Tibial artery (tissue), 4 donors: Measurements from ENCODE around the gene TSPAN18.

Experiments
- DNase-seq, 2 donors: peaks; one replicate each; pipeline ENCODE4 v3.0.0-alpha.2; 2019
- H3K27ac ChIP-seq, 2 donors: fragments of 200-600 bp; sonication (generic) in 1 of 2; 1 replicate in 1 of 2; 2 replicates in 1 of 2; pipeline ENCODE4 v1.5.1; 2018 to 2019; ENCODE audit warnings: mild to moderate bottlenecking in 1 of 2
- H3K27me3 ChIP-seq, 2 donors: fragments of 200-600 bp; sonication (generic) in 1 of 2; one replicate each; pipeline versions ENCODE4 v1.5.1 to v1.6.0; 2016 to 2019
- H3K36me3 ChIP-seq, 3 donors: fragments of 200-600 bp; sonication (generic) in 2 of 3; one replicate each; pipeline ENCODE4 v1.5.1; 2016 to 2019; ENCODE audit warnings: mild to moderate bottlenecking in 2 of 3
- H3K4me1 ChIP-seq, 4 donors: fragments of 200-600 bp; sonication (generic) in 2 of 4; 1 replicate in 3 of 4; 2 replicates in 1 of 4; pipeline ENCODE4 v1.5.1; 2016 to 2019
- H3K4me3 ChIP-seq, 2 donors: fragments of 200-600 bp; sonication (generic) in 1 of 2; 1 replicate in 1 of 2; 2 replicates in 1 of 2; pipeline ENCODE4 v1.5.1; 2018 to 2019; ENCODE audit warnings: mild to moderate bottlenecking in 2 of 2
- H3K9me3 ChIP-seq, 3 donors: fragments of 200-600 bp; sonication (generic) in 1 of 3; one replicate each; pipeline ENCODE4 v1.5.1; 2016 to 2019
- intact Hi-C: fragments of 100-400 bp; cut with DNase I; formaldehyde crosslinking; loops from one replicate; pipeline ENCODE4 v1.15.0; 2023; ENCODE audit warnings: low total_unique reads
- TF ChIP-seq, protein P1 (sequence below), 2 experiments: fragments of 200-600 bp in 1 of 2; fragments of 450-650 bp in 1 of 2; IDR thresholded peaks; one replicate each; pipeline ENCODE4 v1.5.1; 2017 to 2019; ENCODE audit warnings: antibody characterized with exemption in 2 of 2, mild to moderate bottlenecking in 1 of 2, moderate library complexity in 1 of 2

Gene TSPAN18

DNA sequence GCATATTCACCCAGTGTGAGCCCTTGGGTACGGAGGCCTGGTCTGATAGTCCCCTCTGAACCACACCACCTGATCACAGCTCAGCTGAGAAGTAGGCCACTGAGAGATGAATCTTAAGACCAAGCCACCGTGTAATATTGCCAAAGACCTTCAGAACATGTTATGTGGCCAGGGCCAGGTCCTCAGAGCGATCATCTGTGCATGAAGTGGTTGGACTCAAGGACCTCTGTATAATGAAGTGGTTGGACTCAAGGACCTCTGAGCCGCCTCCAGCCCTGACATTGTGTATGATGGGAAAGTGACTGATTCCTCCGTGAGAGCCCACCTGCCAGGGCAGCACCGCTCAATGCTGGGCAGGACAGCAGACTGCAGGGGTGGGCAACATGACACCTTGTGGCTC, 153.7 kb downstream of the TSPAN18 start:
- Histone ChIP-seq H3K4me3 (no peak overlapping the region), H3K4me1 (no peaks in the 10 kb centered on the region), H3K27me3 (no peaks in the 10 kb centered on the region), H3K9me3 (no peaks in the 10 kb centered on the region), H3K27ac (no peak overlapping the region), H3K36me3 (no peaks in the 10 kb centered on the region)
- TF ChIP-seq, protein P1, sequence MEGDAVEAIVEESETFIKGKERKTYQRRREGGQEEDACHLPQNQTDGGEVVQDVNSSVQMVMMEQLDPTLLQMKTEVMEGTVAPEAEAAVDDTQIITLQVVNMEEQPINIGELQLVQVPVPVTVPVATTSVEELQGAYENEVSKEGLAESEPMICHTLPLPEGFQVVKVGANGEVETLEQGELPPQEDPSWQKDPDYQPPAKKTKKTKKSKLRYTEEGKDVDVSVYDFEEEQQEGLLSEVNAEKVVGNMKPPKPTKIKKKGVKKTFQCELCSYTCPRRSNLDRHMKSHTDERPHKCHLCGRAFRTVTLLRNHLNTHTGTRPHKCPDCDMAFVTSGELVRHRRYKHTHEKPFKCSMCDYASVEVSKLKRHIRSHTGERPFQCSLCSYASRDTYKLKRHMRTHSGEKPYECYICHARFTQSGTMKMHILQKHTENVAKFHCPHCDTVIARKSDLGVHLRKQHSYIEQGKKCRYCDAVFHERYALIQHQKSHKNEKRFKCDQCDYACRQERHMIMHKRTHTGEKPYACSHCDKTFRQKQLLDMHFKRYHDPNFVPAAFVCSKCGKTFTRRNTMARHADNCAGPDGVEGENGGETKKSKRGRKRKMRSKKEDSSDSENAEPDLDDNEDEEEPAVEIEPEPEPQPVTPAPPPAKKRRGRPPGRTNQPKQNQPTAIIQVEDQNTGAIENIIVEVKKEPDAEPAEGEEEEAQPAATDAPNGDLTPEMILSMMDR (IDR thresholded peaks at IDR 0.05): no peak
- intact Hi-C loops: no loop called here
- no peak for DNase-seq

DNA sequence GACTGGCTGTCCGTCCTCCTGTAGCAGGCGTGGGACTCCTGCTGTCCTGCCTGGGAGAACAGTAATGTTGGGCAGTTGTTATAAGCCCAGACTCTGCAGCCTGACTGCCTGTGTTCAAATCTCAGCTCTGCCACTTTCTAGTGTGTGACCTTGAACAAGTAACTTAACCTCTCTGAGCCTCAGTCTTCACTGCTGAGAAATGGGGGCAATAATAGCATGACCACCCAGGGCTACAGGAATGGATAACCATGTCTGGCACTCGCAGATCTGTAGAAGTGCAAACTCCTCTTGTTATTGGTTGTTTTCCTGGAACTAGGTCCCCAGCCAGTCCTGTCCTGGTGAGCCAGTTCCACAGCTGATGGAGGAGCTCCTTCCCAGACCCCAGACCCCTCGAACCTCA, 154.2 kb downstream of the TSPAN18 start:
- intact Hi-C loops: no loop called here
- TF ChIP-seq, protein P1 (IDR thresholded peaks at IDR 0.05): no peak

DNA sequence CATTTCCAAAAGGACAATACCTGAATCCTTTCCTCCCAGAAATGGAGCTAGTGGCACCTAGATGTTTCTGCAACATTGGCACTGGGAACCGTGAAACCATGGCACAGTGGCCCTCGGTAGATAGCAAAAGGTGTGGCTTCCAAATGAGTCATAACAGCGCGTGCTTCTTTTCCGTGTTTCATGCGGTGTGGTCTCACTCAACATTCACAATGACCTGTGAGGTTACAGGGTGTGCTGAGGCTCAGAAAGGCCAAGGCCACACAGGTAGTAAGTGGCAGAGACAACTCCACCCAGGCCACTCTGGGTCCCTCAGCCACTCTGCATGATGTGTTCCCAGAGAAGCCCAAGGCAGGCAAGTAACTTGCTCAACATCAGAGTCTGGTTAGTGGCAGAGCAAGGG, 156.5 kb downstream of the TSPAN18 start:
- no peaks in the 10 kb centered on the region for H3K9me3 ChIP-seq
- H3K27ac ChIP-seq: no peak overlapping the region
- no peak overlapping the region for H3K4me3 ChIP-seq
- intact Hi-C loops: no loop called here
- DNase-seq: no peak
- no peaks in the 10 kb centered on the region for H3K27me3 ChIP-seq
- H3K4me1 ChIP-seq: peaks cover 0 to 3% (median 0%) of the 10 kb centered on the region in 4 donors
- H3K36me3 ChIP-seq: no peaks in the 10 kb centered on the region
- TF ChIP-seq, protein P1 (IDR thresholded peaks at IDR 0.05): no peak

More for the DNA sequence above, 154.2 kb downstream of the TSPAN18 start:
- Histone ChIP-seq H3K4me1 (no peaks in the 10 kb centered on the region), H3K36me3 (no peaks in the 10 kb centered on the region), H3K27ac (no peak overlapping the region), H3K27me3 (no peaks in the 10 kb centered on the region), H3K4me3 (no peak overlapping the region), H3K9me3 (no peaks in the 10 kb centered on the region)
- no peak for DNase-seq

DNA sequence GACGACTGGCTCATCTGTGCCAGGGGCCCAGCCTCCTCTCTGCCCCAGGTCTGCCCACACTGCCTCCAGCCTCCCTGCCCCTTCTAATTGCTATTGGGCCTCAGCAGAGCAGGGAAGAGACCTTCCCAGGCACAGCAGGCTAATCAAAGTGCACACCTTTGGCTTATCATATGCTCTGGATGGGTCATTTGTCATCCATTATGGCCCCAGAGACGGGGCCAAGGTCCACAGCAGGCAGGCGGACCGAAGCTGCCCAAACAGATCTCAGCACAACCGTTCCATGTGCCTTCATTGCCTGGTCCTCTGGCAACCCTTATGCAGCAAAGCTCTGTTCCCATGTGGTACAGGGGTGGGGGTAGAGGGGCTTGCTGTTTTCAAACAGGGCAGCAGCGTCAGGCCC, 157.3 kb downstream of the TSPAN18 start:
- Histone ChIP-seq H3K27me3 (no peaks in the 10 kb centered on the region), H3K36me3 (no peaks in the 10 kb centered on the region), H3K27ac (no peak overlapping the region), H3K9me3 (no peaks in the 10 kb centered on the region), H3K4me1 (peaks cover 0 to 3% (median under 1%) of the 10 kb centered on the region in 4 donors), H3K4me3 (no peak overlapping the region)
- intact Hi-C loops: no loop called here
- TF ChIP-seq, protein P1 (IDR thresholded peaks at IDR 0.05): no peak
- DNase-seq: no peak

DNA sequence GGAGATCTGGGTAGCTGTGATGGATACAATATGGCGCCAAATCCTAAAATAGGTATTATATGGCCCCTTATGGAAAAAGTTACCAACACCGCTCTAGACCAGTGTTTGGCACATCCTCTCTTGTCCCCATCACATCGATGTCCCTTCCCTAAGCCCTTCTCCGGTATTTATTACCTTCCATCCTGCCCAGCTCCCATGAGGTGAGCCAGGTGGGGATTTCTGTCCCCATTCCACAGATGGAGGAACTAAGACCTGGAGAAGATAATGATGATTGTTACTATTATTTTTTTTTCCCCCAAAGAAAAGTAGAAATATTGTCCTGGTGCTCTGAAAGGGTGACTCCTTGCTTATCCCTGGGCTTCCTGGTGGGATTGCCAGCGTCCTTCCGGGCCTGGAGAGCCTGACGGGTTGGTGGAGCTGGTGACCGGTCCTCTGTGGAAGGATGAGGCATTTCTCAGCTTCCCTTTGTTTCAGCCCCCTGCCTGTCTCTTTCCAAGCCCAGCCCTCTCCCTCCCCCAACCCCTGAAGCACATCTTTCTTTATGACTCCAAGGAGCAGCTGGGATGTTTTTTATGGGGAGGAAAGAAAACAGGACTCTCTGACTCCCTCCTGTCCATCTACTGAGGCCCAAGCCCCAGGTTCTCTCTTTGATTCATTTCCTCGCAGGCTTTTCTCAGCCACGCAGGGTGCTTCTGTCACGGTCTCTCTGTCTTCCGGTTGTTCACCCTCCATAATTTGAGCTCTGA, 158.5 kb downstream of the TSPAN18 start:
- TF ChIP-seq, protein P1 (IDR thresholded peaks at IDR 0.05): no peak
- Histone ChIP-seq H3K27me3 (no peaks in the 10 kb centered on the region), H3K4me3 (no peak overlapping the region), H3K9me3 (no peaks in the 10 kb centered on the region), H3K27ac (no peak overlapping the region), H3K4me1 (peaks cover 0 to 9% (median 2%) of the 10 kb centered on the region in 4 donors), H3K36me3 (no peaks in the 10 kb centered on the region)
- intact Hi-C loops: no loop called here
- DNase-seq: no peak
